Measurements from ENCODE around the gene EIF4G3. TPM values are rescaled to one million over a fixed set of nuclear protein-coding genes. Genes with fewer than 3 reads are reported as not detected.
A peak's percentile ranks its signal among the peaks of the same experiment; 100 is the strongest.

EIF4G3 gene
- total RNA-seq, 1 experiment from 2014 or later, result 55.4 TPM

GRCh38 chr1:21090463-21090862, 86.2 kb downstream of the EIF4G3 start:
- CTCF ChIA-PET, result no interaction called here
- Mint-ChIP-seq H3K27ac (ENCODE audit: unreplicated experiment) (no peak overlapping the region), H3K4me1 (ENCODE audit: low read depth, unreplicated experiment) (peaks cover 8% of the 10 kb centered on the region), H3K36me3 (ENCODE audit: insufficient read depth, unreplicated experiment) (peaks cover 23% of the 10 kb centered on the region), H3K27me3 (ENCODE audit: insufficient read depth, unreplicated experiment) (no peaks in the 10 kb centered on the region), H3K9me3 (ENCODE audit: unreplicated experiment) (no peaks in the 10 kb centered on the region), H3K4me3 (ENCODE audit: unreplicated experiment) (no peak overlapping the region)
- Histone ChIP-seq H3K27me3 (replicated peaks; ENCODE audit: control insufficient read depth, insufficient read depth, low read length) (no peaks in the 10 kb centered on the region), H3K9me3 (no peaks in the 10 kb centered on the region), H3K4me3 (ENCODE audit: low read depth, low read length) (no peak overlapping the region), H3K4me1 (no peaks in the 10 kb centered on the region), H3K36me3 (ENCODE audit: control insufficient read depth, insufficient read depth, low read length) (no peaks in the 10 kb centered on the region)
- intact Hi-C loops (cut with micrococcal nuclease; ENCODE audit: unreplicated experiment), result no loop called here
- no peak for DNase-seq
- no TSS peak for BruUV-seq (replicated peaks)
- POLR2A ChIA-PET, result no interaction called here
- no peak for TF ChIP-seq CTCF (IDR thresholded peaks at IDR 0.05; ENCODE audit: insufficient read depth in 1 of 2, low read depth in 1 of 2, low read length in 1 of 2, severe bottlenecking in 1 of 2, unreplicated experiment in 1 of 2)

GRCh38 chr1:21089731-21090130, 87.0 kb downstream of the EIF4G3 start:
- POLR2A ChIA-PET, result no interaction called here
- H3K36me3 ChIP-seq (ENCODE audit: control insufficient read depth, insufficient read depth, low read length), result no peaks in the 10 kb centered on the region
- TF ChIP-seq CTCF (IDR thresholded peaks at IDR 0.05; ENCODE audit: insufficient read depth in 1 of 2, low read depth in 1 of 2, low read length in 1 of 2, severe bottlenecking in 1 of 2, unreplicated experiment in 1 of 2), result no peak
- CTCF ChIA-PET, result no interaction called here
- intact Hi-C loops (cut with micrococcal nuclease; ENCODE audit: unreplicated experiment), result no loop called here
- no peaks in the 10 kb centered on the region for H3K4me1 ChIP-seq
- Mint-ChIP-seq H3K4me3 (ENCODE audit: unreplicated experiment) (no peak overlapping the region), H3K4me1 (ENCODE audit: low read depth, unreplicated experiment) (peaks cover 8% of the 10 kb centered on the region), H3K36me3 (ENCODE audit: insufficient read depth, unreplicated experiment) (peaks cover 23% of the 10 kb centered on the region), H3K27ac (ENCODE audit: unreplicated experiment) (no peak overlapping the region), H3K9me3 (ENCODE audit: unreplicated experiment) (no peaks in the 10 kb centered on the region), H3K27me3 (ENCODE audit: insufficient read depth, unreplicated experiment) (no peaks in the 10 kb centered on the region)
- BruUV-seq (replicated peaks), result no TSS peak
- no peaks in the 10 kb centered on the region for H3K27me3 ChIP-seq (replicated peaks; ENCODE audit: control insufficient read depth, insufficient read depth, low read length)
- no peak for DNase-seq
- no peak overlapping the region for H3K4me3 ChIP-seq (ENCODE audit: low read depth, low read length)
- no peaks in the 10 kb centered on the region for H3K9me3 ChIP-seq

GRCh38 chr1:21089299-21089698, 87.4 kb downstream of the EIF4G3 start:
- no peaks in the 10 kb centered on the region for H3K4me1 ChIP-seq
- no peak for DNase-seq
- POLR2A ChIA-PET, result no interaction called here
- Mint-ChIP-seq H3K27ac (ENCODE audit: unreplicated experiment) (peak overlapping the region; percentile 57), H3K4me3 (ENCODE audit: unreplicated experiment) (no peak overlapping the region), H3K27me3 (ENCODE audit: insufficient read depth, unreplicated experiment) (no peaks in the 10 kb centered on the region), H3K9me3 (ENCODE audit: unreplicated experiment) (no peaks in the 10 kb centered on the region), H3K36me3 (ENCODE audit: insufficient read depth, unreplicated experiment) (peaks cover 21% of the 10 kb centered on the region), H3K4me1 (ENCODE audit: low read depth, unreplicated experiment) (peaks cover 8% of the 10 kb centered on the region)
- no peaks in the 10 kb centered on the region for H3K27me3 ChIP-seq (replicated peaks; ENCODE audit: control insufficient read depth, insufficient read depth, low read length)
- no peak overlapping the region for H3K4me3 ChIP-seq (ENCODE audit: low read depth, low read length)
- H3K36me3 ChIP-seq (ENCODE audit: control insufficient read depth, insufficient read depth, low read length), result no peaks in the 10 kb centered on the region
- intact Hi-C loops (cut with micrococcal nuclease; ENCODE audit: unreplicated experiment), result no loop called here
- BruUV-seq (replicated peaks), result no TSS peak
- TF ChIP-seq CTCF (IDR thresholded peaks at IDR 0.05; ENCODE audit: insufficient read depth in 1 of 2, low read depth in 1 of 2, low read length in 1 of 2, severe bottlenecking in 1 of 2, unreplicated experiment in 1 of 2), result no peak
- CTCF ChIA-PET, result no interaction called here
- no peaks in the 10 kb centered on the region for H3K9me3 ChIP-seq
